HG02642 (cell line): Measurements from ENCODE around the gene ANKRD11.

Source experiments
- ATAC-seq: cut with Tn5 transposase; IDR thresholded peaks from one replicate; pipeline ENCODE4 v1.9.1; 2021; ENCODE audit warnings: mild to moderate bottlenecking; ENCODE audit not compliant: unreplicated experiment, poor library complexity

ANKRD11 gene

DNA sequence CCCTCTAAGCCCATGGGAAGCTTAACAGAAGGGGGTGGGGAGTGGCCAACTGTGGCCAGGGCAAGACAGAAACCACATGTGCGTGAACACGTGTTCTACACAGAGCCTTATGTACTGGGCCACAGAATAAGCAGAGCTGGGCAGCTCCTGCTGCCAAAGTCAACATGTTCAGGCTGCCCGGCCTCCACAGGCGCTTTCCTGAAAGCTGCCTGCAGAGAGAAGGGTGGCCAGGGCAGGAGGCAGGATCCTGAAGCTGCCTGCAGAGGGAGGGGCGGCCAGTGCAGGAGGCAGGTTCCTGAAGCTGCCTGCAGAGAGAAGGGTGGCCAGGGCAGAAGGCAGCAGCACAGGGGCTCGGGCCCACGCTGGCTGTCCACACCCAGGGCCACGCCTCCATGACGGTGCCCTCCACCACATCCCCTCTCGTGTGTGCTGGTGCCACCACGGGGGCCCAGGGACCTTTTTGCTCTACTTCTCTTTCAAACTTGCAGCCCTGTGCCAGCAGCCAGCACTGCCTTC lies 79.5 kb downstream of the ANKRD11 start:
- no peak for ATAC-seq

DNA sequence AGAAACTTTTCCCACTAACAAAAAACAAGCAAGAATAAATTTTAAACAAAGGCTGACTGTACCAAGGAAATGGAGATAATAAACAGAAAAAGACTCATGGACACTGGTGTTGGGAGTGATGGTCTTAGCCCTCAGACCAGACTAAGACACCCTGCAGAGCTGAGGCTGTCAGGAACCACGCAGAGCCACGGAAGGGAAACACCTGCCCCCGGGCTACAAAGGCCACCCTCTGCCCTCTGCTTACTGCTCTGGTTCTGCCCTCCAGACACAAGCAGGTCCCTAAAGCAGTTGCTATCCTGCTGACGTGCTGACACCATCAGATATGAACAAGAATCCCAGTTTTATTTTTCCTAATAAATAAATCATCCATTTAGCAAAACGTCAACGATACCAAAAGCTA lies 80.0 kb downstream of the ANKRD11 start:
- ATAC-seq: no peak

DNA sequence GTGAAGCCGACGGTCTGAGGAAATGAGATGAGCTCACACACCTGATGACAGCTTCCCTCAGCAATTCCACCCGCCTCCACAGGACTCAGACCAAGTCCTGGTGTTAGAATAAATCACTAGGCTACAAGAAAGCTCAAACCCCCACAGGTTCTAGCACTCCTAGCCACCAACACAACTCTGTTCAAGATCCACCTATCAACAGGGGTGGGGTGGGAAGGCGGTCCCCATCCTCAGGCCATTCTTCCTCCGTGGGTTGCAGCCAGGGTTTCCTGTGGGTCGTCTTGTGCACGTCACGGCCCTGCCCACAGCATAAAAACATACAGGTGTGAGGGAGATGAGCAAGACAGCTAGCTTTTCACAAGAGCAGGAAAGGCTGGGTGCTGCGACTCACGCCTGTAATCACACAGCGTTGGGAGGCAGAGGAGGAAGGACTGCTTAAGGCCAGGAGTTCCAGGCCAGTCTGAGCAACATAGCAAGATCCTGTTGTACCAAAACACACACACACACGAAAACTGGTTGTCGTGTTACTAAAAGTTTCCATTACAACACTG lies 81.1 kb downstream of the ANKRD11 start:
- ATAC-seq: no peak

DNA sequence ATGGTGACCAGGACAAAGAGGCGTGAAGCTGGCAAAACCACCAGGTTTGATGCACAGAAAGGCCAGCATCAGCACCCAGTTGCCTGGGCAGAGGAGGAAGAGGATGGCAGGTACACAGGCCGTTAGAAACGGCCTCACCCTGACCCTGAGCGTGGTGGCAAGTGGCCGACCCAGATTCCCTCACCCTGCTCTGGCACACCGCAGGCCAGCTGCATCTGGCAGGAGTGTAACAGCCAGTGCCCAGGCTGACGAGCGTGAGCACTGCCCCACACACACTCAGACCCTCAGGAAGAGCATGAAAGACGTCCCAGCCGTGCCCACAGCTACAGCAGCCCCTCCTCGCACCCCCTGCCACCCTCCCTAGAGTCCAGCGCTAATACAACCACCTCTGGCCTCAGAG lies 82.0 kb downstream of the ANKRD11 start:
- ATAC-seq: no peak

DNA sequence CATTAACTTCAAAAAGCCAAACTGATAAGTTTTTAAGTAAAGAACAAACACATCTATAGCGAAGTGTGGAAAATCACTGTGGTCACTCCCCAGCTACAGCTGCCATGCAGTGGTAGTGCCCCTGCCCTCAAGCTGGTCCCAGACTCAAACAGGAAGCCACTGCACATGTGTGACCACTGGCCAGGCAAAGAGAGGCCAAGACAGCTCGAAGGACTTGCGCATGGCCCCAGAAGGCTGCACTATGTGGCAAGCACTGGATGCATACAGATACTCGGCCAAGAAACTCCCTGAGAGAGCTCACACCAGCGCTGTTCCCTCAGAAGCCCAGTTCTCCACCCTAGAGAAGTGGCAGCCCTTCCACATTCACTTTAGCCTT lies 82.4 kb downstream of the ANKRD11 start:
- ATAC-seq: no peak

DNA sequence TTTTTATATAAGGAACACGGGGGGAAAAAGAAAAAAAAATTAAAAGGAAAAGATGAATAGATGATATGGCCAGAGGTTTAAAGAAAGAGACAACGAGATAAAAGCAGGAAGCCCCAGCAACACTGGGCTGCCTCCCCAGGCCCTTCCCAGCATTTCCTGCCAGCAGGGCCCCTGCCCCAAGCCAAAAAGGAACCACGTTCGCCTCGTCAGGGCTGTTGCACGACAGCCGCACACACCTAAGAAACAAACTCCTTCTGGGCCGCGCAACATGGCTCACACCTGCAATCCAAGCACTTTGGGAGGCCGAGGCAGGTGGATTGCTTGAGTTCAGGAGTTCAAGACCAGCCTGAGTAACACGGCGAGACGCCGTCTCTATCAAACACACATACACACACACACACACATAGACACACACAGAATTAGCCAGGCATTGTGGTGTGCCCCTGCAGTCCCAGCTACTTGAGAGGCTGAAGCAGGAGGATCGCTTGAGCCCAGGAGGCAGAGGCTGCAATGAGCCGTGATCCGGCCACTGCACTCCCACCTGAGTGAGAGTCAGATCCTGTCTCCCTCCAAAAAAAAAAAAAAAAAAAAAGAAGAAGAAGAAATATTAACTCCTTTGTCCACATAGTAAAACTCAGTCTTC lies 83.0 kb downstream of the ANKRD11 start:
- no peak for ATAC-seq

DNA sequence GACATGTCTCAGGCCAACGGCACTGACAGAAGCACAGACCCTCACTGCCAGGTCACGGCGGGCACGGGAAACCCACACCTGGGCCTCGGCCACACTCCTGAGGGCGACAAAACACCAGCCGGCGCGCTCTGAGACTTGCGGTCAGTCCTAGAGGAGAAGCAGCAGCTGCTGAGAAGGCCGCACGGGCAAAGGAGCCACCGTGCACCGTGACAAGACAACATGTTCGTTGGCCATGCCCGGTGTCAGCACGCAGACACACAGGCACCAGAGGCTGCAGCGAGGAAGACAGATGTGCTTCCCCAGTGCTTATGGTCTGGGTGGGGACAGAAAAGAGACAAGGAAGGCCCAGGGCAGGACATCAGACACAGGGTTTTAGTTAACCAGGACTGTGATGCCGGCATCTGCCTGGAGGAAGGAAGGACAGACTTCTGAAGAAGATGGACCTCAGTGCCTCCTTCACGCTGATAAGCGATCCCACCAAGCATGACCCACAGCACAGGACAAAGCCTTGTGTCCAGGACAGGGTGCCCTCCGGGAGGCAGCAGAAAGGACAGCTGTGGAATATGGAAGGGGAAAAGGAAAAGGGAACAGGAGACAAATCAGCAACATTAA lies 84.0 kb downstream of the ANKRD11 start:
- ATAC-seq: no peak

DNA sequence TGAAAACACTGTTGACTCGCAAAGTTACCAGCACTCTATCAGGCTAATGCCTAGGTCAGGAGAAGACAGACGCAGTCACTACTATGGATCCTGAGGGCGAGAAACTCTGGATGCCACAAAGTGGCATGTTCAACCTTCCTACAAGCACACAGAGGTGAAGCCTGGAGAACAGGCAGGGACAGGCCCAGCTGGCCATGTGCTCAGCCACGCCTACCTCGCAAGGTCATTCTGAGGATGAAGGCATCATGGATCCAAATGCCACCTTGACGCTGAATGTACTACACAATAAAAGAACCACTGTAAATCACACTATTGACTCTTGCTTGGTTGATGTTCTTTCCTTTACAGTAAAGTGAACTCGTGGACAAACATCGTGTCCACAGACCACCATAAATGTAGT lies 85.8 kb downstream of the ANKRD11 start:
- ATAC-seq: no peak

DNA sequence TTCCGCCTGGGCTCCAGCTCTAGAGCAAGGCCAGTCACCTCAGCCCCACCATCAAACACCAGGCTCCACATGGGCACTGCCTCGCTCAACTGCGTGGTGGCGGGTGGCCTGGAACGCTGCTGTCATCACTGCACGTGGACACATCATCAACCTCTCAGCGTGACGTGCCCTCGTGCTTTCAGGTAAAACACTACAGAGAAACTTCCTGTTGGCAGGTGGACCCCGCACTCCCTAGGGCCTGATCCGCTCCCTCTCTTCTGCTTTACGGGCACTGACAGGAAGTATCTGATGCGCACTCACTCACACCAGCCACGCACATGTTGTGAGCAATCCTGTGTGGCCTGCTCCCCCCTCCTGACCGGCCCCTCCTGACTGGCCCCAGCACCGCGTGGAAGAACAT lies 87.4 kb downstream of the ANKRD11 start:
- no peak for ATAC-seq

DNA sequence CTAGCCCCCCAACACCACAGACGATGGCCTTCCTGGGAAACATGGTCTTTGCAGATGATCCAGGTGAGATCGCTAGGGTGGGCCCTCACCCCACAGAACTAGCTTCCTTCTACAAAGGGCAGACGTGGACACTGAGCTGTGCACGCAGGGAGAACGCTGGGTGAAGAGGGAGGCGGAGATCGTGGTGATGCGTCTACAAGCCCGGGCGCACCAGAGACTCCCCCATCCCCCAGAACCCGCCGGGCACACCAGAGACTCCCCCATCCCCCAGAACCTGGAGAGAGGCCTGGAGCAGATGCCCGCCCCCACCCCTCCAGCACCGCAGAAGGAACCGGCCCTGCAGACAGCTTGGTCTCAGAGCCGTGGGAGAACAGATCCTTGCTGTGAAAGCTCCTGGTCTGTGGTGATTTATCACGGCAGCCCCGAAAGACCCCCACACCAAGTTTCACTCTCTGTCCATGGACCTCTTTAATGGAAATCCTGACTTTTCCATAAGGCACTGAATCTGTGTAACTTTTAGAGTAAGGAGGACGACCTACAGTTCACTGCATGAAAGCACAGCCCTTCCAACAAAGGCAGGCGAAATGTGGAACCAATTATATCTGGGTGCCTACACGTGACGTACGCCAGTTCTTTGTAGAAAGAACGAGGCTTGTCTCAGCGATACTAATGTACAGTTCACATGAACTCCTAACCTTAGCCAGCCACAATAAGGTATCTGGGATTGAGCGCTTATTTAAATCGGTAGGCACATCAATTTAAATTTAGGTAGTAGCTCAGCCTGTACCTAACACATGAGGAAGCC lies 88.5 kb downstream of the ANKRD11 start:
- no peak for ATAC-seq

DNA sequence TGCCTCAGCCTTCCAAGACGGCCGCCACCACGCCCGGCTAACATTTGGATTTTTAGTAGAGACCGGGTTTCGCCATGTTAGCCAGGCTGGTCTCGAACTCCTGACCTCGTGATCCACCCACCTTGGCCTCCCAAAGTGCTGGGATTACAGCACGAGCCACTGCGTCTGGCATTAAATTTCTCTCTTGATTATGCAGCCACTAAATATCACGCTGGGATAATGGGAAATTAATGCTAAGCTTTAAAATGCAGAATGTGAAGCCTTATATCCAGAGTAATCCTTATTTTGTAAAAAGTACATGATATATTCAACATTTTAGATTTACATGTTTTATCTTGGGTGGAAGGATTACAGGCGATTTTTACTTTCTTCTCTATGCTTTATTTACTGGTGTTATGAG lies 89.2 kb downstream of the ANKRD11 start:
- no peak for ATAC-seq

DNA sequence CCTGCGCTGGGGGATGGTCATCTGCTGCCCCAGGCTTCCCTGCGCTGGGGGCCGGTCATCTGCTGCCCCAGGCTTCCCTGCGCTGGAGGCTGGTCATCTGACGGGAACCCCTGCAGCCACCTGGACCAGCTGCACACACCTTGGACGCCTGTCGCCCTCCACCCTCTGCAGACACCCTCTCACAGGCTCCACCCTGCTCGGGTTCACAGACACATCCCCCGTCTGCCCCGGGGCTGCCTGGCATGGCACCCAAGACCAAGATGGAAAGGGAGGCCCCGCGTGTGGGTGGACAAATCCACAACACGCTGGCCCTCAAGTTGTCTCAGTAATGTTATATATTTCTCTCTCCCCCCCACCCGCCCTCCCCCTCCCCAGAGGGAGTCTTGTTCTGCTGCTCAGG lies 89.6 kb downstream of the ANKRD11 start:
- ATAC-seq: no peak

DNA sequence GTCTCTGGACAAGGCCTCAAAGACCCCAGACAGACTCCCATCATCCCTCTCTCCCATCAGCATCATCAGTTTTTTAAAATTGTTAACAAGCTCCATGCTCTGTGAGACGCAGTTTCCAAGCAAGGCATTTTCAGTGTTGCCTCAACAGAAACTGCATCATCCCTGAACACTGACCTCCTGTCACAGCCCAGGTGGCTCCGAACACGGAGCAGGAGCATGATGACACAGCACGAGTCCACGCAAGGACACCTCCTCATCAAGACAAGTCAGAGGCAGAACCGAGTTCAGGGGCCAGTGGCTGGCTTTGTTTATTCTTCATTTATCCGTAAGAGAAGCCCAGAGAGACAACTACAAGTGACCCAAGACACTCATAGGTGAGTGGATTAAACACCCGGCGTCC lies 91.4 kb downstream of the ANKRD11 start:
- ATAC-seq: no peak

DNA sequence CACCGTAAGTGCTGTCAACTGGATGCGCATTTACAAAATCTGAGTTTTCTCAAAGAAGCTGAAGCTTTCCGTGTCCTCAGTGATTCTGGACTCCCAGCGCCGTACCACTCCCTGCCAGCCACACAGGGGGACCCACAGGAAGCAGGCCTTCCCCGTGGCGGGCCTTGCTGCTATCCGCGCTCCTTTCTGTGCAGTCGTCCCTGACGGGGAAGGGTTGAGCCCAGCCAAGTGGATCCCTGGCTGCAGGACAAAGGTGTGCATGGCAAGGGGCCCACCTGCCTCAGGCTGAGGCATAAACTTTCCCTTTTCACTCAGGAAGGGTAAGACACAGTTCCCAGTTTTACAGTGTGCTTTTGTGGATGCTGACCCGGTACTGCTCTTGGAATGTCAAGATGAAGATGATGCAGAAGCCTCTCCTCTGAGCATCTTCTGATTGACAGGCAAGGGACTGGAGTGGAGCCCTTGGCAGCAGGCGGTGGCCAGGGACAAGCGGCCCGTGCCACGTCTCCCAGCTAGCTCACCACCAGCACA lies 93.0 kb downstream of the ANKRD11 start:
- ATAC-seq: no peak

DNA sequence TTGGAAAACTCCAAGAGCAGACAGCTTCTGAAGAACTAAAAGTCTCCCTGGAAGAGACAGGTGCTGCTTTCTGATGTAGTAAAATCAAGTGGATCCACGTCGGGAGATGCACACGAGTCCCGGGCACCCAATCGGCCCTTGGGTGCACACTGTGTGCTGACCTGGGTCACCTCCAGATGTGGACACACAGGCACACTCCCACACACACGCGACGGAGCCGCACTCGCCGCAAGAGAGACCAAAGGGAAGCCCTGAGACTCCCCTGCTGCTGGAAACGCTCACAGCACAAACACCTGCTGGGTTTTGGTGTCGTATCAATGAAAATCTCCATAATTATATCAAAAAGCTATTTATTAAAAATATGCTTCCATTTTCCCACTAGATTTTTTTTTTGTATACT lies 94.2 kb downstream of the ANKRD11 start:
- no peak for ATAC-seq

DNA sequence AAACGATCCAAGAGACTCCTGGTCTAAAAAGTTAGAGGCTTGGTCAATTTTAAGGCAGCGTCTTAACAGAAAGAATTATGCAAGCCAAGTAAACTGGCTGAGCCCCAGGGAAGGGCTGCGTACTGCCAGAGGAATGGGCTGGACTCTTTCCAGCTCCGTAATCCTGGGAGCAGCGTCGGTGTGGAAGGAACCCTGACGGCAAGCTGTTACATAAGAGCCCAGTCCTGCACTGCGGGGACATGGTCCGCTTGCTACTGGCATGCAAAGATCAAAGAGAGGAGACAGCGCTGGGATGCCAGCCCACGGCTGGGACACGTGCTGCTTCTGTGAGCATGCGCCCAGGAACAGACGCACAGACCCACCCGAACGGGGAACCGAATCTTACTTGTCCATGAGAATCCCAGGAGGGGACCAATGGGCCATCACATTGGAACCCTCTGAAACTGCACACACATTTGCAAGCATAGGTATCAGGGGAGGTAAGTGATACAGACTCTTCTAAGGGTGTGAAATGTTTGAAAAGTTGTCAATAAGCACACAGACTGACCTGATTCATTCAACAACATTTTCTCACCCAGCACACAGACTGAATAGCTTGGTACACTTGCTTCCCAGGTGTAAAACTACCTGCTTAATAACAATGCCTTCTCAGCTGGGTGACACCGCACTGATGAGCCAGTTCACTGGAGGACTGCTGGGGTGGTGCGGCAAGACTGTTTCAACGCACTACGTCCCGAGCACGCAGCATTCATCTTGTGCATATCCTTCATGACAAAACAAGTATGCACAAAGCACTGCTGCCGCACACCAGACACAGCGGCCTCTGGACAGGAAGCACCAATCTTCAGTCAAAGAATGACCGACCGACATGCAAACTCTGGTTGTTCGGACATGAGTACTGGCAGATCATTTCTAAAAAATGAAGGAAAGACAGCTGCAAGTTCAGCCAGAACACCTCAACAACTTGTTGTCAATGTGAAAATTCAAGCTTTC lies 94.9 kb downstream of the ANKRD11 start:
- ATAC-seq: no peak

DNA sequence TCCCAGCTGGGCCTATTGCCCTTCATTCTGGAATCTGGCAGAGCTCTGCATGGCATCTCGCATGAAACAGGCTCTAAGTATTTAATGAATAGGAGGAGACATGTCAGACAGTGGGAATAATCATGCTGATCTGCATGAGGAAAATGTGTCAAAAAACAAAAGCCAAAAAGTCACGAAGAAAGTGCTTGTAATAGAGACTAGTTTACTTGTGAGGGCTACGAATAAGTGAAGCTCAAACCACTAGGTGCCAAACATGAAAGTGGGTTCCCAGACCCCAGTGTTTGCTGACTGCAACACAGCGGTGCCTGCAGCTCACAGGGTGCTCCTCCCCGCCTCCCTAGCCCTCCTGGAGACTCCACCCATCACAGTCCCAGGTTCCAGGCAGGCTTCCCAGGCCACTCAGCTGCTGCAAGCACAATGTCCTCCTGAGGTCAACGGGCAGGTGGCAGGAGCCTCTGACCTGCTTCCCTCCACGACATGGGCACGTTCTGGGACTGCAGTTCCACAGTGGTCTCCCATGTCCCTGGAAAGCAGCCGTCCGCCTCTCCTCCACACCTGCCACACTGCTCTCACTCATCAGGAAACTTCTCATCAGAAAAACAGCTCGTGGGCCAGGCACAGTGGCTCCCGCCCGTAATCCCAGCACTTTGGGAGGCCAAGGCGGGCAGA lies 96.5 kb downstream of the ANKRD11 start:
- no peak for ATAC-seq

DNA sequence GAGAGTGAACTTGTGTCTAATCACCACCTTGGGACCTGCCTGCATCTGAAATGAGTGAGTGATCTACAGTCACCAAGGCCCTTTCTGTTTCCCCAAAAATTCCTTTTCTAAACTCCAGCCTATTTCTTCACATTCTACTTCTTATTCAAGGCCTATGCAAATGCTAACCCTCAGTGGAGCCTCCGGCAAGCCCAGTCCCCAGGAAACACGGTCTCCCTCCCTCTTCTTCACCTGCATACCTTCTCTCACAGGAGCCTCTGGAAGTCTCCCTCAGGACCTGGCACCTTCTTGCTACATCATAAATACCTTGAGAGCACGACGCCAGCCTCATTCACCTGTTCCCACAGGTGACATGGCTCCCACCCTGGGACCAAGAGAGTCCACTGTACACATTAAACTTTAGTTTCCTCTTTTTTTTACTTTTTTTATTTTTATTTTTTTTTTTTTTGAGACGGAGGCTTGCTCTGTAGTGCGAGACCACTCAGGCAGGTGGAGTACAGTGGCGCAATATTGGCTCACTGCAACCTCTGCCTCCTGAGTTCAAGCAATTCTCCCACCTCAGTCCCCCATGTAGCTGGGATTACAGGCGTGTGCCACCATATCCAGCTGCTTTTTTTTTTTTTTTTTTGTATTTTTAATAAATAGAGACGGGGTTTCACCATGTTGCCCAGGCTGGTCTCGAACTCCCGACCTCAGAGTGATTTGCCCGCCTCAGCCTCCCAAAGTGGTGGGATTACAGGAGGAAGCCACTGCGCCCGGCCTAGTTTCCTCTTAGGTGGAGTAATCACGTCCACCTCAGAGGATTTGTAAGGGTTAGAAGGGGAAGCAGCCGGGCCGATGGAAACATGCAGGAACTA lies 97.3 kb downstream of the ANKRD11 start:
- ATAC-seq: no peak
